Naive thymus-derived CD4-positive, alpha-beta T cell (primary cell): ENCODE measurements around the gene CD276. TPM values are rescaled to one million over a fixed set of nuclear protein-coding genes. Genes with fewer than 3 reads are reported as not detected.
A peak's percentile ranks its signal among the peaks of the same experiment; 100 is the strongest.
"Not testable (repeated sequence)": the region's sequence is repeated elsewhere in the genome, so short reads cannot be mapped to it uniquely, and the experiment has no call there.

Experiments
- ATAC-seq: fragments of 150-1000 bp; cut with Tn5 transposase; 2 replicates; pipeline ENCODE4 v1.10.0; 2021; ENCODE audit warnings: mild to moderate bottlenecking, moderate library complexity
- CTCF ChIA-PET: fragments of 350-600 bp; sonication (Branson Sonifier 250); formaldehyde crosslinking; loops from one replicate; lab custom pipeline; 2021; ENCODE audit warnings: antibody characterized with exemption; lab: Charles Lee
- POLR2A ChIA-PET: fragments of 350-600 bp; sonication (Branson Sonifier 250); formaldehyde crosslinking; loops from one replicate; lab custom pipeline; 2021; ENCODE audit warnings: antibody characterized with exemption, inconsistent platforms; lab: Charles Lee
- DNase-seq, 9 donors: peaks; one replicate each; pipeline versions ENCODE4 v3.0.0 to v3.0.0-alpha.2; 2020 to 2022; ENCODE audit warnings: mixed read lengths in 1 of 9
- H3K27ac ChIP-seq: one replicate; pipeline ENCODE4 v1.7.0; 2013; ENCODE audit warnings: mild to moderate bottlenecking, low read depth, low read length, moderate library complexity
- H3K27me3 ChIP-seq, 2 donors: one replicate each; pipeline ENCODE4 v1.7.0; 2013; ENCODE audit warnings: low read length in 2 of 2, mild to moderate bottlenecking in 2 of 2, moderate library complexity in 2 of 2; ENCODE audit not compliant: control insufficient read depth in 2 of 2, insufficient read depth in 2 of 2
- H3K36me3 ChIP-seq, 3 experiments: 1 replicate in 2 of 3; 2 replicates in 1 of 3; pipeline ENCODE4 v1.7.0; 2013; ENCODE audit warnings: low read length in 3 of 3, mild to moderate bottlenecking in 3 of 3, moderate library complexity in 1 of 3; ENCODE audit not compliant: insufficient read depth in 3 of 3, control insufficient read depth in 2 of 3
- H3K4me1 ChIP-seq, 2 donors: one replicate each; pipeline ENCODE4 v1.7.0; 2013; ENCODE audit warnings: low read length in 2 of 2, mild to moderate bottlenecking in 2 of 2, moderate library complexity in 1 of 2; ENCODE audit not compliant: control insufficient read depth in 2 of 2, insufficient read depth in 2 of 2
- H3K4me3 ChIP-seq: 2 replicates; pipeline ENCODE4 v1.7.0; 2013; ENCODE audit warnings: mild to moderate bottlenecking, low read length
- H3K9me3 ChIP-seq, 3 experiments: 1 replicate in 2 of 3; 2 replicates in 1 of 3; pipeline ENCODE4 v1.7.0; 2013; ENCODE audit warnings: low read length in 3 of 3; ENCODE audit not compliant: control insufficient read depth in 2 of 3
- H3K27ac Mint-ChIP-seq, 9 donors: one replicate each; pipeline ENCODE4 v1.8.0; 2020 to 2022; ENCODE audit warnings: mixed read lengths in 9 of 9, mild to moderate bottlenecking in 8 of 9, moderate library complexity in 5 of 9, inconsistent platforms in 2 of 9
- H3K27me3 Mint-ChIP-seq, 5 donors: one replicate each; pipeline ENCODE4 v1.8.0; 2021 to 2022; ENCODE audit warnings: mixed read lengths in 5 of 5, mild to moderate bottlenecking in 1 of 5
- H3K36me3 Mint-ChIP-seq, 5 donors: one replicate each; pipeline ENCODE4 v1.8.0; 2020 to 2022; ENCODE audit warnings: mixed read lengths in 5 of 5, mild to moderate bottlenecking in 3 of 5, inconsistent platforms in 1 of 5
- H3K4me1 Mint-ChIP-seq, 7 donors: one replicate each; pipeline ENCODE4 v1.8.0; 2020 to 2022; ENCODE audit warnings: mixed read lengths in 7 of 7, mild to moderate bottlenecking in 3 of 7, inconsistent platforms in 1 of 7
- H3K4me3 Mint-ChIP-seq, 10 donors: one replicate each; pipeline ENCODE4 v1.8.0; 2020 to 2022; ENCODE audit warnings: mild to moderate bottlenecking in 10 of 10, mixed read lengths in 10 of 10, moderate library complexity in 6 of 10, inconsistent platforms in 2 of 10
- H3K9me3 Mint-ChIP-seq, 11 donors: one replicate each; pipeline ENCODE4 v1.8.0; 2020 to 2022; ENCODE audit warnings: mixed read lengths in 11 of 11, mild to moderate bottlenecking in 4 of 11, inconsistent platforms in 1 of 11, moderate library complexity in 1 of 11
- intact Hi-C, 2 donors: fragments of 100-400 bp; cut with micrococcal nuclease; formaldehyde crosslinking; loops; one replicate each; pipeline ENCODE4 v1.15.1; 2023
- polyA plus RNA-seq, 2 donors: library from polyadenylated mRNA; unstranded; fragments of 300-500 nt; fragmentation: Illumina TruSeq; gene quantifications; one replicate each; pipeline ENCODE4 v1.2.3, GENCODE V29; 2021
- total RNA-seq, 6 experiments: library from RNA in 5 of 6; stranded (reverse) in 5 of 6; gene quantifications; 1 replicate in 5 of 6; 2 replicates in 1 of 6; pipeline ENCODE4 v1.2.3 and lab custom pipeline; 2021 to 2026

CD276 gene
- total and polyA plus RNA-seq, 7 experiments from 2014 or later = 0.76 to 2.7 (median 1.9) TPM; not detected in 4

DNA sequence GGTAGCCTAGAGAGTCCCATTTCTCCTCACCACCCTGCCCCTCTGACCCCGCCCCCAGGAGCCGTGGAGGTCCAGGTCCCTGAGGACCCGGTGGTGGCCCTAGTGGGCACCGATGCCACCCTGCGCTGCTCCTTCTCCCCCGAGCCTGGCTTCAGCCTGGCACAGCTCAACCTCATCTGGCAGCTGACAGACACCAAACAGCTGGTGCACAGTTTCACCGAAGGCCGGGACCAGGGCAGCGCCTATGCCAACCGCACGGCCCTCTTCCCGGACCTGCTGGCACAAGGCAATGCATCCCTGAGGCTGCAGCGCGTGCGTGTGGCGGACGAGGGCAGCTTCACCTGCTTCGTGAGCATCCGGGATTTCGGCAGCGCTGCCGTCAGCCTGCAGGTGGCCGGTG is 19.4 kb downstream of the CD276 start:
- intact Hi-C loops = loop anchor here in 1 of 2 donors (10.0 kb wide), 1 partner anchor 419 kb away; no protein-coding TSS in a partner anchor

DNA sequence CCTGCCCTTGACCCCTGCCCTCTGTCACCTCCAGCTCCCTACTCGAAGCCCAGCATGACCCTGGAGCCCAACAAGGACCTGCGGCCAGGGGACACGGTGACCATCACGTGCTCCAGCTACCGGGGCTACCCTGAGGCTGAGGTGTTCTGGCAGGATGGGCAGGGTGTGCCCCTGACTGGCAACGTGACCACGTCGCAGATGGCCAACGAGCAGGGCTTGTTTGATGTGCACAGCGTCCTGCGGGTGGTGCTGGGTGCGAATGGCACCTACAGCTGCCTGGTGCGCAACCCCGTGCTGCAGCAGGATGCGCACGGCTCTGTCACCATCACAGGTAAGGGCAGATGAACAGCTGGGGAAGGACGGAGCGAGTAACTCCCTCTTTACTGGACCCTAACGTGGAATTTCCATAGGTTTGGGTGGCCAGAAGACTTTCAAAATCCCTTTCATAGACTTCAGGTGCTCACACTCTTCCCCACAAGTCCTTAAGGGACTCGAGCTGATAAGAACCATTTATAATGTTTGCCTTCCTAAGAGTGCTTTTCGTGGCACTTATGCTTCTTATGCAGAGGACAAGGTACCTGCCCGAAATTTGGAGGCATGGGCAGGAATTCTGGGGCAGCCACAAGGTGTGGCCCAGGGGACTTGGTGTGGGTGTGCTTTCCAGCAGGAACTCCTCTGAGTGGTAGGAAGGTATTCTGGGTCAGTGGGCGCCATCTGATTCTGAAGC is 20.1 kb downstream of the CD276 start:
- intact Hi-C loops = loop anchor here (1.0 to 10.0 kb wide), 2 partner anchors 420 to 463 kb away; no protein-coding TSS in a partner anchor
- CTCF ChIA-PET = interaction anchor here (0.6 to 1.9 kb wide), 5 partner anchors 27 to 442 kb away, joined by 3 to 5 read pairs (median 4); no protein-coding TSS in a partner anchor
- H3K27me3 Mint-ChIP-seq = peaks cover 10 to 31% (median 23%) of the 10 kb centered on the region in 5 donors
- H3K27me3 ChIP-seq, H3K4me1 ChIP-seq, H3K9me3 Mint-ChIP-seq, ATAC-seq, H3K36me3 ChIP-seq, H3K4me3 ChIP-seq, H3K27ac ChIP-seq, H3K9me3 ChIP-seq, H3K36me3 Mint-ChIP-seq, POLR2A ChIA-PET, DNase-seq, H3K27ac Mint-ChIP-seq, H3K4me3 Mint-ChIP-seq: not testable (repeated sequence)
- H3K4me1 Mint-ChIP-seq = peaks cover 0 to 12% (median 0%) of the 10 kb centered on the region in 7 donors

More for the DNA sequence above, 19.4 kb downstream of the CD276 start:
- H3K36me3 ChIP-seq, H3K27ac Mint-ChIP-seq, ATAC-seq, H3K27ac ChIP-seq, H3K27me3 ChIP-seq, H3K36me3 Mint-ChIP-seq, H3K9me3 Mint-ChIP-seq, DNase-seq, H3K4me3 ChIP-seq, H3K4me1 ChIP-seq, H3K4me3 Mint-ChIP-seq, POLR2A ChIA-PET, H3K9me3 ChIP-seq: not testable (repeated sequence)
- peaks cover 0 to 19% (median 0%) of the 10 kb centered on the region in 7 donors for H3K4me1 Mint-ChIP-seq
- peaks cover 18 to 34% (median 28%) of the 10 kb centered on the region in 5 donors for H3K27me3 Mint-ChIP-seq
- CTCF ChIA-PET = interaction anchor here (0.8 kb wide), 1 partner anchor 27 kb away, joined by 3 read pairs; no protein-coding TSS in a partner anchor

DNA sequence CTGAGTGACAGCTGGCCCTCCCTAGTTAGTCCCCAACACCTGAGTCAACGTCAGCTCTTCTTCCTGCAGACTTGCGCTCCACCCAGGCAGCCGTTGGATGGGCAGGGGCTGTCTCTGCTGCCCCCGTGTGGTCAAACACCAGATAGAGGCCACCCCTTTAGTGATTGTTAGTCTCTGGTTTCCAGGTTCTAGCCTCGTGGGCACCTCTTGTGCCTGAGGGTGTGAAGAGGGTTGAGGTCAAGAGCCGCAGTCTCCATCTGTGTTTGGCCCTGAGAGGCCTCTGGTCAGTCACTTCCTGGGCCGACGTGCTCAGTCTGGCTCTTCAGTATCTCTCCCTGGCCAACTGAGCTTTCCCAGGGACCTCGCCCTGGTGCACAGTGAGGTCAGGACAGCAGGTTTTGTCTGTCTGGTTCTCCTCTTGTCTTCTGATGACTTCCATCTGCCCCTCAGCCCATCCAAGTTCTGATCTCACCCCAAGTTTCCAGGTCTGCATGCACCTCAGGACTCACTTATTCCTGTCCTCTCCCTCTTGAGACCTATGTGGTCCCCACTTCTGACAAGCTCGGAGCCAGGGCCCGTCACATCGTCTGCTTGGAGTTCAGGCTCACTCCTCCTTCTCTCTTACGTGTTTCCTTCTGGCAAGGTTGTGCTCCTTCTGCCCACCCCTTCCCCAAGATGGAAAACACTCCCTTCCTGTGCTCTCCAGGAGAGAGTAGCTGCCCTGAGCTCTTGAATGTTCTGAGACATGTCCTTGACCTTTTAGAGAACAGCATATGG is 20.9 kb downstream of the CD276 start:
- intact Hi-C loops = loop anchor here (1.0 to 10.0 kb wide), 2 partner anchors 420 to 464 kb away; no protein-coding TSS in a partner anchor
- H3K27me3 Mint-ChIP-seq = peaks cover 9 to 26% (median 19%) of the 10 kb centered on the region in 5 donors
- Histone ChIP-seq H3K27me3 (no peaks in the 10 kb centered on the region), H3K36me3 (no peaks in the 10 kb centered on the region), H3K4me1 (no peaks in the 10 kb centered on the region), H3K27ac (no peak overlapping the region), H3K9me3 (no peaks in the 10 kb centered on the region), H3K4me3 (no peak overlapping the region)
- DNase-seq = peak in 8 of 9 donors; percentile 38 to 67 (median 46)
- H3K9me3 Mint-ChIP-seq = peaks cover 0 to 1% (median 0%) of the 10 kb centered on the region in 11 donors
- H3K36me3 Mint-ChIP-seq = no peaks in the 10 kb centered on the region
- POLR2A ChIA-PET = no interaction called here
- CTCF ChIA-PET = interaction anchor here (0.6 to 1.9 kb wide), 7 partner anchors 28 to 442 kb away, joined by 3 to 10 read pairs (median 5); no protein-coding TSS in a partner anchor
- H3K4me1 Mint-ChIP-seq = peaks cover 0 to 8% (median 0%) of the 10 kb centered on the region in 7 donors
- no peak overlapping the region for H3K4me3 Mint-ChIP-seq
- no peak overlapping the region for H3K27ac Mint-ChIP-seq
- peak; percentile 78 for ATAC-seq

DNA sequence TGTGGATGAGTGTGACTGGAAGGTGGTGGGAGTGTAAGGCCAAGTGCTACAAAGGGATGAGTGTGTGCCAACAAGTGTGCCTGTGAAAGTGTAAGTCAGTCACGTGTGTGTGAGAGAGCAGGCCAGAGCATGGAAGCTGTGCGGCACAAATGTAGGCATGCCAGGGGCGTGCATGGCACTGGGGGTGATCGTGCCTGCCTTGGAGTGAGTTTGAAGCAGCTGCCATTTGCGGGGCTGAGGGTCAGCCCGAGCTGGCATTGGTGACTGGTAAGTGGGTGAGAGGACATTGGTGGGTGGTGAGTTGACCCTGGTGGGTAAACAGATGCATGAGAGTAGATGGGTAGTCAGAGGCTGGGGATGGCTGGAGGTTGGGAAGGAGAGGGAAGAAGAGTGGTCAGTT is 24.5 kb downstream of the CD276 start:
- H3K36me3 ChIP-seq = no peaks in the 10 kb centered on the region
- POLR2A ChIA-PET = no interaction called here
- H3K9me3 ChIP-seq = no peaks in the 10 kb centered on the region
- Mint-ChIP-seq H3K36me3 (no peaks in the 10 kb centered on the region), H3K4me3 (no peak overlapping the region), H3K4me1 (peaks cover 0 to 4% (median 0%) of the 10 kb centered on the region in 7 donors), H3K27me3 (peaks cover 0 to 19% (median 15%) of the 10 kb centered on the region in 5 donors), H3K9me3 (peaks cover 0 to 1% (median 0%) of the 10 kb centered on the region in 11 donors), H3K27ac (no peak overlapping the region)
- no peak overlapping the region for H3K4me3 ChIP-seq
- intact Hi-C loops = loop anchor here in 1 of 2 donors (10.0 kb wide), 1 partner anchor 424 kb away; no protein-coding TSS in a partner anchor
- no peaks in the 10 kb centered on the region for H3K27me3 ChIP-seq
- no peaks in the 10 kb centered on the region for H3K4me1 ChIP-seq
- DNase-seq (no peak), ATAC-seq (no peak)
- CTCF ChIA-PET = interaction anchor here (1.2 kb wide), 1 partner anchor 73 kb away, joined by 3 read pairs; no protein-coding TSS in a partner anchor
- H3K27ac ChIP-seq = no peak overlapping the region

DNA sequence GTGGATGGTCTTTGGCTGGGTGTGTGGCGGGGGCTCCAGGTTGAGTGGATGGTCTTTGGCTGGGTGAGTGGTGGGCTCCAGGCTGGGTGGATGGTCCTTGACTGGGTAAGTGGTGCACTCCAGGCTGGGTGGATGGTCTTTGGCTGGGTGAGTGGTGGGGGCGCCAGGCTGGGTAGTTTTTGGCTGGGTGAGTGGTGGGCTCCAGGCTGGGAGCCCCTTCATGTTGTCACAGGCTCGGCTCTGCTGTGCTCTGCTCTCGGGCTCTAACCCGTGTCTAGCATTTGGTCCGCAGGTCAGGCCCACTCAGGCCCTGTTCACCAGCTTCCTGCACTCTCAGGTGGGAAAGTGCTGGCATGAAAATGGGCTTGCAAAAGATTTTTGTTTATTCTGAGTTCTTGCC is 25.1 kb downstream of the CD276 start:
- no peaks in the 10 kb centered on the region for H3K9me3 ChIP-seq
- intact Hi-C loops = loop anchor here in 1 of 2 donors (10.0 kb wide), 1 partner anchor 424 kb away; no protein-coding TSS in a partner anchor
- CTCF ChIA-PET = interaction anchor here (1.2 kb wide), 1 partner anchor 73 kb away, joined by 3 read pairs; no protein-coding TSS in a partner anchor
- POLR2A ChIA-PET = no interaction called here
- H3K4me1 ChIP-seq = no peaks in the 10 kb centered on the region
- H3K4me3 ChIP-seq = no peak overlapping the region
- Mint-ChIP-seq H3K4me1 (peaks cover 0 to 4% (median 0%) of the 10 kb centered on the region in 7 donors), H3K4me3 (no peak overlapping the region), H3K27ac (no peak overlapping the region), H3K27me3 (peaks cover 0 to 20% (median 15%) of the 10 kb centered on the region in 5 donors), H3K36me3 (no peaks in the 10 kb centered on the region), H3K9me3 (peaks cover 0 to 1% (median 0%) of the 10 kb centered on the region in 11 donors)
- H3K27me3 ChIP-seq = no peaks in the 10 kb centered on the region
- no peaks in the 10 kb centered on the region for H3K36me3 ChIP-seq
- H3K27ac ChIP-seq = no peak overlapping the region
- DNase-seq (no peak), ATAC-seq (no peak)

DNA sequence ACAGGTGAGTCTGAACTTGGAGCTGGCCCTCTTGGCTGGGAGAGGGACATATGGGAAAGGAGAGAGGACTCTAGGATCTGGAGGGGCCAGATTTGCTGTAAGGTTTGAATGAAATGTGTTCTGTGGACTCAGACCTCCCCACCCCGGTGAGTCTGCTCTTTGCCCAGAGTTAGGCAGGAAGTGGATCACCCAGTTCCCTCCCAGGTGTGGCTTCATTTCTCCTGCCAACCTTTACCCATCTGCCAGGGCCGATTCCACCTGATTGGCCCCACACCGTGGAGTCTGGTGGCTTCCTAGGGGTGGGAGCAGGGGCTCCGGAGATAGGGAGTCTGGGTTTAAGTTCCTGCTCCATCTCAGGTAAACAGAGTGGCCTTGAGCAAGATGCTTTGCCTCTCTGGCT is 25.5 kb downstream of the CD276 start:
- ChIA-PET POLR2A (no interaction called here), CTCF (no interaction called here)
- H3K4me3 ChIP-seq = no peak overlapping the region
- H3K36me3 ChIP-seq = no peaks in the 10 kb centered on the region
- Mint-ChIP-seq H3K27ac (no peak overlapping the region), H3K4me3 (no peak overlapping the region), H3K36me3 (no peaks in the 10 kb centered on the region), H3K27me3 (peaks cover 0 to 20% (median 15%) of the 10 kb centered on the region in 5 donors), H3K9me3 (peaks cover 0 to 1% (median 0%) of the 10 kb centered on the region in 11 donors), H3K4me1 (peaks cover 0 to 2% (median 0%) of the 10 kb centered on the region in 7 donors)
- ATAC-seq = no peak
- intact Hi-C loops = loop anchor here in 1 of 2 donors (10.0 kb wide), 1 partner anchor 425 kb away; no protein-coding TSS in a partner anchor
- no peak overlapping the region for H3K27ac ChIP-seq
- no peaks in the 10 kb centered on the region for H3K4me1 ChIP-seq
- no peaks in the 10 kb centered on the region for H3K27me3 ChIP-seq
- no peaks in the 10 kb centered on the region for H3K9me3 ChIP-seq
- DNase-seq = no peak
